GM12874 (cell line): ENCODE results near the gene WNK2.

ENCODE experiments used
- CTCF ChIP-seq: IDR thresholded peaks from 2 replicates; pipeline ENCODE4 v1.5.1; 2011; ENCODE audit warnings: low read depth, mild to moderate bottlenecking, control low read depth, low read length, moderate library complexity; ENCODE audit not compliant: insufficient read depth

Gene WNK2

GRCh38 chr9:93183663-93184431 is at the start of gene WNK2:
Gene WNK2 (plus strand): TSS chr9:93184139. CDS start chr9:93184930, 791 bp downstream.
- no peak for TF ChIP-seq CTCF

- TF ChIP-seq CTCF = no peak
These were observed 49.0 kb upstream of the WNK2 start for GRCh38 chr9:93134740-93135444.

- TF ChIP-seq CTCF = no peak
These were observed 47.9 kb upstream of the WNK2 start for GRCh38 chr9:93136011-93136440.

GRCh38 chr9:93137362-93137761 is 46.6 kb upstream of the WNK2 start:
- no peak for TF ChIP-seq CTCF

GRCh38 chr9:93138171-93138764 is 45.7 kb upstream of the WNK2 start:
- TF ChIP-seq CTCF = no peak

GRCh38 chr9:93139365-93140182 is 44.4 kb upstream of the WNK2 start:
- no peak for TF ChIP-seq CTCF
